HepG2 (cell line): Measurements from ENCODE around the gene ATP1A2. TPM values are rescaled to one million over a fixed set of nuclear protein-coding genes. Genes with fewer than 3 reads are reported as not detected.

ENCODE experiments used
- ATAC-seq: fragments of 200-7000 bp; cut with Tn5 transposase; 3 replicates; pipeline ENCODE4 v1.9.1; 2020; ENCODE audit warnings: mild to moderate bottlenecking, moderate library complexity
- BruUV-seq: library from RNA; stranded (reverse); fragments of 400-500 nt; replicated peaks from 2 replicates; lab custom pipeline; 2021; lab: Mats Ljungman, UMichigan
- CTCF ChIA-PET: fragments of 300-600 bp; formaldehyde crosslinking; extraction: SDS; loops from one replicate; lab custom pipeline; 2021; ENCODE audit warnings: low total read pairs, inconsistent platforms, low intra/inter-chr PET ratio; lab: Yijun Ruan, JAX
- POLR2A ChIA-PET: fragments of 350-600 bp; sonication (Branson Sonifier 250); formaldehyde crosslinking; loops from one replicate; lab custom pipeline; 2020; ENCODE audit warnings: antibody characterized with exemption, inconsistent platforms; lab: Yijun Ruan, JAX
- DNase-seq: peaks from one replicate; pipeline ENCODE4 v3.0.0-alpha.2; 2015; ENCODE audit warnings: low spot score
- FAIRE-seq: peaks from 3 replicates; lab custom pipeline; 2011; peaks lifted over from hg19 to GRCh38; lab: Jason Lieb, UNC
- H2AFZ ChIP-seq: one replicate; pipeline ENCODE4 v1.6.1; 2011; ENCODE audit warnings: low read length, inconsistent platforms
- H3K27ac ChIP-seq: fragments of 300-600 bp; 3 replicates; pipeline ENCODE4 v1.8.0; 2011; ENCODE audit warnings: mixed run types, mild to moderate bottlenecking, mixed read lengths, low read length, inconsistent platforms; ENCODE audit not compliant: insufficient read depth; ENCODE audit errors: extremely low read length
- H3K27me3 ChIP-seq, 2 experiments: fragments of 200-600 bp in 1 of 2; 2 replicates in 1 of 2; 3 replicates in 1 of 2; pipeline versions ENCODE4 v1.6.0 to v1.8.0; 2011; ENCODE audit warnings: low read length in 2 of 2, mild to moderate bottlenecking in 2 of 2, moderate library complexity in 2 of 2, inconsistent platforms in 1 of 2; ENCODE audit not compliant: insufficient read depth in 2 of 2, control insufficient read depth in 1 of 2
- H3K36me3 ChIP-seq, 2 experiments: fragments of 200-600 bp in 1 of 2; replicated peaks in 1 of 2; 2 replicates in 1 of 2; 3 replicates in 1 of 2; pipeline versions ENCODE4 v1.5.1 to v1.8.0; 2011; ENCODE audit warnings: low read length in 2 of 2, inconsistent platforms in 1 of 2; ENCODE audit not compliant: insufficient read depth in 2 of 2, control insufficient read depth in 1 of 2
- H3K4me1 ChIP-seq: 2 replicates; pipeline ENCODE4 v1.5.1; 2012; ENCODE audit warnings: low read length, inconsistent platforms; ENCODE audit not compliant: insufficient read depth
- H3K4me2 ChIP-seq: 2 replicates; pipeline ENCODE4 v1.6.0; 2011; ENCODE audit warnings: low read depth, low read length, inconsistent platforms
- H3K4me3 ChIP-seq, 3 experiments: fragments of 200-600 bp in 1 of 3; sonication (generic), shearing (Covaris generic) in 1 of 3; replicated peaks in 1 of 3; 2 replicates each; pipeline ENCODE4 v1.5.1; 2011 to 2016; ENCODE audit warnings: low read length in 3 of 3, inconsistent platforms in 2 of 3, low read depth in 2 of 3, mild to moderate bottlenecking in 2 of 3, control low read depth in 1 of 3, mixed read lengths in 1 of 3; ENCODE audit not compliant: insufficient read depth in 1 of 3
- H3K79me2 ChIP-seq: one replicate; pipeline ENCODE4 v1.6.1; 2011; ENCODE audit warnings: low read length, inconsistent platforms; ENCODE audit not compliant: insufficient read depth
- H3K9ac ChIP-seq: 2 replicates; pipeline ENCODE4 v1.6.0; 2011; ENCODE audit warnings: mild to moderate bottlenecking, low read depth, low read length, inconsistent platforms; ENCODE audit not compliant: insufficient read depth
- H3K9me3 ChIP-seq: 2 replicates; pipeline ENCODE4 v1.5.1; 2012; ENCODE audit warnings: mild to moderate bottlenecking, low read length
- H4K20me1 ChIP-seq: 2 replicates; pipeline ENCODE4 v1.6.0; 2011; ENCODE audit warnings: inconsistent platforms, mild to moderate bottlenecking, low read length, moderate library complexity; ENCODE audit not compliant: insufficient read depth
- GRHL1 ChIP-seq: sonication (generic); formaldehyde crosslinking; conservative IDR thresholded peaks from 2 replicates; pipeline ENCODE4 v1.8.0; 2022; ENCODE audit warnings: missing genetic modification reagents
- HNRNPUL1 ChIP-seq: fragments of 200-400 bp; formaldehyde crosslinking; IDR thresholded peaks from 2 replicates; pipeline ENCODE4 v1.6.1; 2017; ENCODE audit warnings: low read depth, mild to moderate bottlenecking, low read length, moderate library complexity
- KDM5A ChIP-seq: fragments of 200-600 bp; sonication (generic); IDR thresholded peaks from 2 replicates; pipeline ENCODE4 v1.7.0; 2018; ENCODE audit warnings: antibody characterized with exemption, mild to moderate bottlenecking, low read length, borderline replicate concordance
- MAFK ChIP-seq, 2 experiments: IDR thresholded peaks in 1 of 2; conservative IDR thresholded peaks in 1 of 2; 2 replicates each; pipeline ENCODE4 v1.6.1; 2011; ENCODE audit warnings: improper control_type of control experiment in 2 of 2, low read length in 2 of 2
- MAZ ChIP-seq, 2 experiments: sonication (generic) in 1 of 2; formaldehyde crosslinking in 1 of 2; IDR thresholded peaks; 2 replicates each; pipeline versions ENCODE4 v1.5.0 to v1.6.1; 2012 to 2020; ENCODE audit warnings: low read depth in 2 of 2, mild to moderate bottlenecking in 2 of 2, borderline replicate concordance in 1 of 2, improper control_type of control experiment in 1 of 2, low read length in 1 of 2, missing genetic modification reagents in 1 of 2, moderate library complexity in 1 of 2
- MTF1 ChIP-seq: sonication (generic); formaldehyde crosslinking; IDR thresholded peaks from 2 replicates; pipeline ENCODE4 v1.5.0; 2020; ENCODE audit warnings: missing genetic modification reagents
- NCOA5 ChIP-seq: sonication (generic); formaldehyde crosslinking; IDR thresholded peaks from 2 replicates; pipeline ENCODE4 v1.4.0; 2020; ENCODE audit warnings: missing genetic modification reagents
- STAT6 ChIP-seq: sonication (generic); formaldehyde crosslinking; IDR thresholded peaks from 2 replicates; pipeline ENCODE4 v1.4.0; 2020; ENCODE audit warnings: missing genetic modification reagents, mild to moderate bottlenecking, borderline replicate concordance
- THAP11 ChIP-seq: IDR thresholded peaks from 2 replicates; pipeline ENCODE4 v1.6.1; 2016; ENCODE audit warnings: missing biosample characterization, missing genetic modification reagents
- ZEB1 ChIP-seq: IDR thresholded peaks from 2 replicates; pipeline ENCODE4 v1.6.1; 2012; ENCODE audit warnings: mild to moderate bottlenecking, low read depth, inconsistent platforms; ENCODE audit not compliant: insufficient replicate concordance
- ZNF512B ChIP-seq: sonication (generic); formaldehyde crosslinking; IDR thresholded peaks from 2 replicates; pipeline ENCODE4 v1.5.1; 2020; ENCODE audit warnings: missing genetic modification reagents, mild to moderate bottlenecking, borderline replicate concordance
- ZNF543 ChIP-seq: sonication (generic); formaldehyde crosslinking; IDR thresholded peaks from 2 replicates; pipeline ENCODE4 v1.4.0; 2020; ENCODE audit warnings: mild to moderate bottlenecking, missing genetic modification reagents
- ZNF878 ChIP-seq: sonication (generic); formaldehyde crosslinking; IDR thresholded peaks from 2 replicates; pipeline ENCODE4 v1.8.1; 2023; ENCODE audit warnings: mild to moderate bottlenecking, missing genetic modification reagents, moderate library complexity
- WGBS: methylation state at CpG from one replicate; pipeline ENCODE4 v1.1.6; 2017; ENCODE audit warnings: low lambda C conversion rate; 5-methylcytosine and 5-hydroxymethylcytosine counted together
- in situ Hi-C: cut with HindIII; loops from 2 replicates; pipeline ENCODE4 v1.10.0; 2017; ENCODE audit warnings: low pct_unique_long_range_greater_than_20kb; ENCODE audit not compliant: extremely low pct_ligation_motif_present
- intact Hi-C: fragments of 100-400 bp; cut with micrococcal nuclease; formaldehyde crosslinking; loops from one replicate; pipeline ENCODE4 v1.10.0; 2022; ENCODE audit not compliant: unreplicated experiment
- polyA plus RNA-seq, 8 experiments: library from polyadenylated mRNA; depleted of rRNA in 3 of 8; stranded (reverse) in 7 of 8; unstranded in 1 of 8; fragments of >200 nt; fragmentation: Illumina TruSeq in 4 of 8; extraction: Trizol in 4 of 8; gene quantifications; 2 replicates each; pipeline versions ENCODE4 v1.2.1 to v1.2.3, GENCODE V29; 2011 to 2016; ENCODE audit warnings: low read depth in 4 of 8, missing spikeins in 1 of 8, mixed read lengths in 1 of 8; ENCODE audit not compliant: insufficient read depth in 1 of 8
- total RNA-seq, 5 experiments: library from RNA; depleted of rRNA; stranded (reverse); fragments of >200 nt; fragmentation: Illumina TruSeq; extraction: Trizol; gene quantifications; 2 replicates each; pipeline ENCODE4 v1.2.3, GENCODE V29; 2016; ENCODE audit warnings: low read depth in 1 of 5
- TF ChIP-seq, protein P1 (sequence below): sonication (generic); formaldehyde crosslinking; conservative IDR thresholded peaks from 2 replicates; pipeline ENCODE4 v1.8.1; 2023; ENCODE audit warnings: missing genetic modification reagents

Gene ATP1A2
- total and polyA plus RNA-seq, 2 of the 13 experiments (the other 11 are each of a cell fraction or from before 2014, with no cell fraction given), result 0.16 TPM; not detected in 1

GRCh38 chr1:160134791-160135572 lies 19.4 kb downstream of the ATP1A2 start:
- Histone ChIP-seq H3K4me2 (no peak overlapping the region), H3K4me1 (peaks cover 27% of the 10 kb centered on the region), H4K20me1 (no peaks in the 10 kb centered on the region)
- BruUV-seq, result no TSS peak
- TF ChIP-seq GRHL1 (CRISPR knock-in tag) (no peak), ZNF543 (CRISPR knock-in tag) (no peak), MAZ (IDR thresholded peaks at IDR 0.05; ENCODE audit: borderline replicate concordance, low read depth, low read length) (no peak), MAZ (CRISPR knock-in tag; IDR thresholded peaks at IDR 0.05; ENCODE audit: low read depth) (no peak), KDM5A (no peak), MAFK (conservative IDR thresholded peaks at IDR 0.05 in 1 of 2, IDR thresholded peaks at IDR 0.05 in 1 of 2; ENCODE audit: low read length in 2 of 2) (no peak), THAP11 (CRISPR knock-in tag) (no peak), HNRNPUL1 (no peak), ZEB1 (no peak), ZNF878 (CRISPR knock-in tag) (no peak), STAT6 (CRISPR knock-in tag) (no peak), ZNF512B (no peak), MTF1 (CRISPR knock-in tag) (no peak), NCOA5 (no peak)
- TF ChIP-seq, protein P1, sequence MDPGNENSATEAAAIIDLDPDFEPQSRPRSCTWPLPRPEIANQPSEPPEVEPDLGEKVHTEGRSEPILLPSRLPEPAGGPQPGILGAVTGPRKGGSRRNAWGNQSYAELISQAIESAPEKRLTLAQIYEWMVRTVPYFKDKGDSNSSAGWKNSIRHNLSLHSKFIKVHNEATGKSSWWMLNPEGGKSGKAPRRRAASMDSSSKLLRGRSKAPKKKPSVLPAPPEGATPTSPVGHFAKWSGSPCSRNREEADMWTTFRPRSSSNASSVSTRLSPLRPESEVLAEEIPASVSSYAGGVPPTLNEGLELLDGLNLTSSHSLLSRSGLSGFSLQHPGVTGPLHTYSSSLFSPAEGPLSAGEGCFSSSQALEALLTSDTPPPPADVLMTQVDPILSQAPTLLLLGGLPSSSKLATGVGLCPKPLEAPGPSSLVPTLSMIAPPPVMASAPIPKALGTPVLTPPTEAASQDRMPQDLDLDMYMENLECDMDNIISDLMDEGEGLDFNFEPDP (CRISPR knock-in tag), result no peak
- TF ChIP-seq, all 625 proteins: peak for 0
- no peaks in the 10 kb centered on the region for H3K36me3 ChIP-seq
- FAIRE-seq (no peak), ATAC-seq (no peak), DNase-seq (no peak)
- no peaks in the 10 kb centered on the region for H3K79me2 ChIP-seq
- H3K27ac ChIP-seq, result no peak overlapping the region
- no peak overlapping the region for H3K9ac ChIP-seq
- no peaks in the 10 kb centered on the region for H3K27me3 ChIP-seq
- ChIA-PET CTCF (no interaction called here), POLR2A (no interaction called here)
- no peak overlapping the region for H3K4me3 ChIP-seq
- H3K9me3 ChIP-seq, result no peaks in the 10 kb centered on the region
- 62% methylated on average over 17 of the region's 20 CpGs for WGBS
- no peak overlapping the region for H2AFZ ChIP-seq
- intact Hi-C loops (no loop called here), in situ Hi-C loops (no loop called here)
